Measurements from ENCODE around the gene PLCG2. TPM values are rescaled to one million over a fixed set of nuclear protein-coding genes. Genes with fewer than 3 reads are reported as not detected.

The PLCG2 gene
- total and polyA plus RNA-seq, 2 donors from 2014 or later: 50.7 to 55.6 TPM

GRCh38 chr16:81902025-81902424 lies 122.9 kb downstream of the PLCG2 start:
- Histone ChIP-seq H3K27ac (ENCODE audit: low read depth in 2 of 2, low read length in 2 of 2) (peak overlapping the region in 1 of 2 donors; percentile 45), H3K4me1 (ENCODE audit: control insufficient read depth in 2 of 3, insufficient read depth in 2 of 3, low read depth in 1 of 3, low read length in 3 of 3) (peaks cover 0 to 2% (median 0%) of the 10 kb centered on the region in 3 donors), H3K9me3 (ENCODE audit: control insufficient read depth in 2 of 3, insufficient read depth in 1 of 3, low read length in 3 of 3) (no peaks in the 10 kb centered on the region), H3K9ac (ENCODE audit: low read length in 3 of 3) (no peak overlapping the region), H3K4me3 (ENCODE audit: low read length in 3 of 3) (no peak overlapping the region), H3K27me3 (ENCODE audit: control insufficient read depth, insufficient read depth, low read length) (no peaks in the 10 kb centered on the region), H3K36me3 (ENCODE audit: control insufficient read depth in 2 of 3, insufficient read depth in 3 of 3, low read length in 3 of 3) (peaks cover 0 to 26% (median 16%) of the 10 kb centered on the region in 3 donors)
- intact Hi-C loops (cut with DNase I): no loop called here
- peak in 1 of 5 donors; percentile 31 for DNase-seq
- no peak for FAIRE-seq
- no peak for TF ChIP-seq CTCF (IDR thresholded peaks at IDR 0.05; ENCODE audit: borderline replicate concordance, extremely low read depth, insufficient read depth)

GRCh38 chr16:81904320-81904719 lies 125.2 kb downstream of the PLCG2 start:
- H3K4me1 ChIP-seq (ENCODE audit: control insufficient read depth in 2 of 3, insufficient read depth in 2 of 3, low read depth in 1 of 3, low read length in 3 of 3): peaks cover 0 to 2% (median 0%) of the 10 kb centered on the region in 3 donors
- DNase-seq (no peak), FAIRE-seq (no peak)
- H3K4me3 ChIP-seq (ENCODE audit: low read length in 3 of 3): no peak overlapping the region
- no peak overlapping the region for H3K9ac ChIP-seq (ENCODE audit: low read length in 3 of 3)
- peaks cover 0 to 29% (median 11%) of the 10 kb centered on the region in 3 donors for H3K36me3 ChIP-seq (ENCODE audit: control insufficient read depth in 2 of 3, insufficient read depth in 3 of 3, low read length in 3 of 3)
- no peak overlapping the region for H3K27ac ChIP-seq (ENCODE audit: low read depth in 2 of 2, low read length in 2 of 2)
- TF ChIP-seq CTCF (IDR thresholded peaks at IDR 0.05; ENCODE audit: borderline replicate concordance, extremely low read depth, insufficient read depth): no peak
- H3K9me3 ChIP-seq (ENCODE audit: control insufficient read depth in 2 of 3, insufficient read depth in 1 of 3, low read length in 3 of 3): no peaks in the 10 kb centered on the region
- intact Hi-C loops (cut with DNase I): no loop called here
- no peaks in the 10 kb centered on the region for H3K27me3 ChIP-seq (ENCODE audit: control insufficient read depth, insufficient read depth, low read length)

GRCh38 chr16:81905277-81905676 lies 126.2 kb downstream of the PLCG2 start:
- DNase-seq (no peak), FAIRE-seq (no peak)
- H3K9me3 ChIP-seq (ENCODE audit: control insufficient read depth in 2 of 3, insufficient read depth in 1 of 3, low read length in 3 of 3): no peaks in the 10 kb centered on the region
- no peak for TF ChIP-seq CTCF (IDR thresholded peaks at IDR 0.05; ENCODE audit: borderline replicate concordance, extremely low read depth, insufficient read depth)
- H3K9ac ChIP-seq (ENCODE audit: low read length in 3 of 3): no peak overlapping the region
- H3K4me1 ChIP-seq (ENCODE audit: control insufficient read depth in 2 of 3, insufficient read depth in 2 of 3, low read depth in 1 of 3, low read length in 3 of 3): peaks cover 0 to 2% (median 0%) of the 10 kb centered on the region in 3 donors
- H3K36me3 ChIP-seq (ENCODE audit: control insufficient read depth in 2 of 3, insufficient read depth in 3 of 3, low read length in 3 of 3): peaks cover 0 to 23% (median 9%) of the 10 kb centered on the region in 3 donors
- no peak overlapping the region for H3K27ac ChIP-seq (ENCODE audit: low read depth in 2 of 2, low read length in 2 of 2)
- no peak overlapping the region for H3K4me3 ChIP-seq (ENCODE audit: low read length in 3 of 3)
- intact Hi-C loops (cut with DNase I): no loop called here
- no peaks in the 10 kb centered on the region for H3K27me3 ChIP-seq (ENCODE audit: control insufficient read depth, insufficient read depth, low read length)

GRCh38 chr16:81907681-81908080 lies 128.6 kb downstream of the PLCG2 start:
- Histone ChIP-seq H3K4me1 (ENCODE audit: control insufficient read depth in 2 of 3, insufficient read depth in 2 of 3, low read depth in 1 of 3, low read length in 3 of 3) (no peaks in the 10 kb centered on the region), H3K9ac (ENCODE audit: low read length in 3 of 3) (no peak overlapping the region), H3K27ac (ENCODE audit: low read depth in 2 of 2, low read length in 2 of 2) (no peak overlapping the region), H3K27me3 (ENCODE audit: control insufficient read depth, insufficient read depth, low read length) (no peaks in the 10 kb centered on the region), H3K9me3 (ENCODE audit: control insufficient read depth in 2 of 3, insufficient read depth in 1 of 3, low read length in 3 of 3) (no peaks in the 10 kb centered on the region), H3K36me3 (ENCODE audit: control insufficient read depth in 2 of 3, insufficient read depth in 3 of 3, low read length in 3 of 3) (peaks cover 0 to 15% (median 0%) of the 10 kb centered on the region in 3 donors), H3K4me3 (ENCODE audit: low read length in 3 of 3) (no peak overlapping the region)
- no peak for TF ChIP-seq CTCF (IDR thresholded peaks at IDR 0.05; ENCODE audit: borderline replicate concordance, extremely low read depth, insufficient read depth)
- intact Hi-C loops (cut with DNase I): no loop called here
- no peak for DNase-seq
- no peak for FAIRE-seq

All from kidney (tissue), 14 donors.